ENCODE data around the gene CADM2. TPM values are rescaled to one million over a fixed set of nuclear protein-coding genes. Genes with fewer than 3 reads are reported as not detected.
"Not testable (repeated sequence)": the region's sequence is repeated elsewhere in the genome, so short reads cannot be mapped to it uniquely, and the experiment has no call there.

CADM2 gene
- polyA plus RNA-seq, 3 donors, result 0.45 to 0.87 (median 0.83) TPM

GRCh38 chr3:85627932-85628331 lies 669.1 kb downstream of the CADM2 start:
- DNase-seq (ENCODE audit: low read depth in 3 of 3, low spot score in 2 of 3), result no peak

GRCh38 chr3:85631070-85631469 lies 672.3 kb downstream of the CADM2 start:
- DNase-seq (ENCODE audit: low read depth in 3 of 3, low spot score in 2 of 3), result no peak

GRCh38 chr3:85632921-85633320 lies 674.1 kb downstream of the CADM2 start:
- DNase-seq (ENCODE audit: low read depth in 3 of 3, low spot score in 2 of 3), result no peak

GRCh38 chr3:85652360-85652759 lies 693.6 kb downstream of the CADM2 start:
- no peak for DNase-seq (ENCODE audit: low read depth in 3 of 3, low spot score in 2 of 3)

- DNase-seq (ENCODE audit: low read depth in 3 of 3, low spot score in 2 of 3), result no peak
Observed at GRCh38 chr3:85660451-85660850, 701.7 kb downstream of the CADM2 start.

GRCh38 chr3:85662462-85662861 lies 703.7 kb downstream of the CADM2 start:
- no peak for DNase-seq (ENCODE audit: low read depth in 3 of 3, low spot score in 2 of 3)

GRCh38 chr3:85667744-85668143 lies 709.0 kb downstream of the CADM2 start:
- no peak for DNase-seq (ENCODE audit: low read depth in 3 of 3, low spot score in 2 of 3)

- DNase-seq (ENCODE audit: low read depth in 3 of 3, low spot score in 2 of 3), result no peak
Observed at GRCh38 chr3:85670634-85671205, 711.9 kb downstream of the CADM2 start.

- DNase-seq (ENCODE audit: low read depth in 3 of 3, low spot score in 2 of 3), result no peak
Observed at GRCh38 chr3:85672761-85673160, 714.0 kb downstream of the CADM2 start.

GRCh38 chr3:85678713-85679112 lies 719.9 kb downstream of the CADM2 start:
- no peak for DNase-seq (ENCODE audit: low read depth in 3 of 3, low spot score in 2 of 3)

- no peak for DNase-seq (ENCODE audit: low read depth in 3 of 3, low spot score in 2 of 3)
Observed at GRCh38 chr3:85681906-85682305, 723.1 kb downstream of the CADM2 start.

- DNase-seq (ENCODE audit: low read depth in 3 of 3, low spot score in 2 of 3), result no peak
Observed at GRCh38 chr3:85691196-85691595, 732.4 kb downstream of the CADM2 start.

GRCh38 chr3:85697156-85697555 lies 738.4 kb downstream of the CADM2 start:
- no peak for DNase-seq (ENCODE audit: low read depth in 3 of 3, low spot score in 2 of 3)

GRCh38 chr3:85706130-85706529 lies 747.3 kb downstream of the CADM2 start:
- DNase-seq (ENCODE audit: low read depth in 3 of 3, low spot score in 2 of 3), result no peak

- not testable (repeated sequence) for DNase-seq (ENCODE audit: low read depth in 3 of 3, low spot score in 2 of 3)
Observed at GRCh38 chr3:85708325-85708724, 749.5 kb downstream of the CADM2 start.

- DNase-seq (ENCODE audit: low read depth in 3 of 3, low spot score in 2 of 3), result no peak
Observed at GRCh38 chr3:85709346-85709892, 750.6 kb downstream of the CADM2 start.

- no peak for DNase-seq (ENCODE audit: low read depth in 3 of 3, low spot score in 2 of 3)
Observed at GRCh38 chr3:85710490-85710889, 751.7 kb downstream of the CADM2 start.

GRCh38 chr3:85721409-85722145 lies 762.8 kb downstream of the CADM2 start:
- no peak for DNase-seq (ENCODE audit: low read depth in 3 of 3, low spot score in 2 of 3)

- no peak for DNase-seq (ENCODE audit: low read depth in 3 of 3, low spot score in 2 of 3)
Observed at GRCh38 chr3:85725809-85726208, 767.0 kb downstream of the CADM2 start.

- no peak for DNase-seq (ENCODE audit: low read depth in 3 of 3, low spot score in 2 of 3)
Observed at GRCh38 chr3:85726241-85726640, 767.5 kb downstream of the CADM2 start.

- no peak for DNase-seq (ENCODE audit: low read depth in 3 of 3, low spot score in 2 of 3)
Observed at GRCh38 chr3:85737846-85738245, 779.1 kb downstream of the CADM2 start.

GRCh38 chr3:85740561-85740960 lies 781.8 kb downstream of the CADM2 start:
- DNase-seq (ENCODE audit: low read depth in 3 of 3, low spot score in 2 of 3), result no peak
